Ovary (tissue), 3 donors: ENCODE measurements around the gene SRRM5.

Experiments
- EP300 ChIP-seq: sonication (generic); formaldehyde crosslinking; IDR thresholded peaks from one replicate; pipeline ENCODE4 v1.6.1; 2017; ENCODE audit warnings: antibody characterized with exemption
- POLR2A ChIP-seq: fragments of 450-650 bp; IDR thresholded peaks from one replicate; pipeline ENCODE4 v1.6.1; 2017; ENCODE audit warnings: antibody characterized with exemption, mild to moderate bottlenecking, moderate library complexity
- TF ChIP-seq, protein P1 (sequence below), 3 donors: fragments of 450-650 bp in 2 of 3; fragments of 200-600 bp in 1 of 3; IDR thresholded peaks; one replicate each; pipeline versions ENCODE4 v1.5.1 to v1.8.0; 2016 to 2022; ENCODE audit warnings: antibody characterized with exemption in 3 of 3, mild to moderate bottlenecking in 1 of 3
- donor health status: DM: no; HTN: no; CAD: no.

DNA sequence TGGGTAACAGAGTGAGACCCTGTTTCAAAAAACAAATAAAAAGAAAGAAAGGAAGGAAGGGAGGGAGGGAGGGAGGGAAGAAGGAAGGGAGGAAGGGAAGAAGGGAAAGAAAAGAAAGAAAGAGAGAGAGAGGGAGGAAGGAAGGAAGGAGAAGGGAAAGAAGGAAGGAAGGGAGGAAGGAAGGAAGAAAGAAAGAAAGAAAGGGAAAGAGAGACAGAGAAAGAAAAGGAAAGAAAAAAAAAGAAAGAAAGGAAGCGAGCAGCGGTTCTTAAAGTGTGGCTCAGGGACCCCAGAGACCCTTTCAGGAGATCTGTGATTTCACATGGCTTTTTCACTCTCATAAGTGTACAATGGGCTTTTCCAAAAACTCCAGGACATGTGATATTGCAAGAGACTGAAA is 37.6 kb downstream of the SRRM5 start:
- TF ChIP-seq, protein P1, sequence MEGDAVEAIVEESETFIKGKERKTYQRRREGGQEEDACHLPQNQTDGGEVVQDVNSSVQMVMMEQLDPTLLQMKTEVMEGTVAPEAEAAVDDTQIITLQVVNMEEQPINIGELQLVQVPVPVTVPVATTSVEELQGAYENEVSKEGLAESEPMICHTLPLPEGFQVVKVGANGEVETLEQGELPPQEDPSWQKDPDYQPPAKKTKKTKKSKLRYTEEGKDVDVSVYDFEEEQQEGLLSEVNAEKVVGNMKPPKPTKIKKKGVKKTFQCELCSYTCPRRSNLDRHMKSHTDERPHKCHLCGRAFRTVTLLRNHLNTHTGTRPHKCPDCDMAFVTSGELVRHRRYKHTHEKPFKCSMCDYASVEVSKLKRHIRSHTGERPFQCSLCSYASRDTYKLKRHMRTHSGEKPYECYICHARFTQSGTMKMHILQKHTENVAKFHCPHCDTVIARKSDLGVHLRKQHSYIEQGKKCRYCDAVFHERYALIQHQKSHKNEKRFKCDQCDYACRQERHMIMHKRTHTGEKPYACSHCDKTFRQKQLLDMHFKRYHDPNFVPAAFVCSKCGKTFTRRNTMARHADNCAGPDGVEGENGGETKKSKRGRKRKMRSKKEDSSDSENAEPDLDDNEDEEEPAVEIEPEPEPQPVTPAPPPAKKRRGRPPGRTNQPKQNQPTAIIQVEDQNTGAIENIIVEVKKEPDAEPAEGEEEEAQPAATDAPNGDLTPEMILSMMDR (IDR thresholded peaks at IDR 0.05): no peak
- TF ChIP-seq POLR2A (no peak), EP300 (no peak)
